GM23338 (cell line): ENCODE data around the gene FN1. TPM values are rescaled to one million over a fixed set of nuclear protein-coding genes. Genes with fewer than 3 reads are reported as not detected.

Source experiments
- CTCF ChIP-seq, 2 experiments: fragments of 200-600 bp in 1 of 2; sonication (generic) in 1 of 2; conservative IDR thresholded peaks; 2 replicates each; pipeline versions ENCODE4 v1.5.1 to v1.6.1; 2016 to 2017; ENCODE audit warnings: antibody characterized with exemption in 2 of 2, low read depth in 2 of 2, mild to moderate bottlenecking in 2 of 2, moderate library complexity in 1 of 2
- ETS1 ChIP-seq: IDR thresholded peaks from 2 replicates; pipeline ENCODE4 v1.6.1; 2016; ENCODE audit warnings: antibody characterized with exemption
- EZH2phosphoT487 ChIP-seq: fragments of 200-600 bp; sonication (generic); IDR thresholded peaks from one replicate; pipeline ENCODE4 v1.8.1; 2018; ENCODE audit warnings: antibody characterized with exemption; ENCODE audit not compliant: unreplicated experiment
- NANOG ChIP-seq: IDR thresholded peaks from 2 replicates; pipeline ENCODE4 v1.6.1; 2016; ENCODE audit warnings: antibody characterized with exemption, borderline replicate concordance
- POLR2AphosphoS5 ChIP-seq: IDR thresholded peaks from 2 replicates; pipeline ENCODE4 v1.6.1; 2016; ENCODE audit warnings: antibody characterized with exemption, low read depth
- REST ChIP-seq: IDR thresholded peaks from one replicate; pipeline ENCODE4 v1.6.1; 2018; ENCODE audit warnings: antibody characterized with exemption; ENCODE audit not compliant: unreplicated experiment
- STAT1 ChIP-seq: IDR thresholded peaks from one replicate; pipeline ENCODE4 v1.6.1; 2016; ENCODE audit warnings: antibody characterized with exemption; ENCODE audit not compliant: unreplicated experiment
- ZNF462 ChIP-seq: fragments of 250-450 bp; sonication (Bioruptor Pico); IDR thresholded peaks from 2 replicates; pipeline ENCODE4 v1.5.0; 2020; ENCODE audit warnings: mild to moderate bottlenecking, moderate library complexity
- polyA plus RNA-seq: library from polyadenylated mRNA; unstranded; fragments of >200 nt; fragmentation: Nextera tagmentation; extraction: Ambion mirVana; gene quantifications from 2 replicates; pipeline ENCODE4 v1.2.1, GENCODE V29; 2016
- total RNA-seq: library from RNA; depleted of rRNA; stranded (reverse); fragments of >200 nt; shearing (Covaris generic); gene quantifications from 2 replicates; pipeline ENCODE4 v1.2.3, GENCODE V29; 2014

The FN1 gene
- total and polyA plus RNA-seq, 2 experiments from 2014 or later, result 79.6 to 255 TPM

- no peak for TF ChIP-seq ZNF462 (CRISPR knock-in tag)
- TF ChIP-seq EZH2phosphoT487, result no peak
- TF ChIP-seq ETS1, result no peak
- no peak for TF ChIP-seq POLR2AphosphoS5
- no peak for TF ChIP-seq CTCF (conservative IDR thresholded peaks at IDR 0.05; ENCODE audit: low read depth in 2 of 2)
- TF ChIP-seq STAT1, result no peak
- TF ChIP-seq REST, result no peak
- TF ChIP-seq NANOG, result no peak
Measured at GRCh38 chr2:215374642-215375466, 61.0 kb downstream of the FN1 start (continued).
